GM12801 (cell line): ENCODE measurements around the gene OMP.

Experiments used
- TF ChIP-seq, protein P1 (sequence below): IDR thresholded peaks from one replicate; pipeline ENCODE4 v1.5.1; 2011; ENCODE audit warnings: control low read depth; ENCODE audit not compliant: insufficient read length; ENCODE audit errors: extremely low read depth

OMP gene

DNA sequence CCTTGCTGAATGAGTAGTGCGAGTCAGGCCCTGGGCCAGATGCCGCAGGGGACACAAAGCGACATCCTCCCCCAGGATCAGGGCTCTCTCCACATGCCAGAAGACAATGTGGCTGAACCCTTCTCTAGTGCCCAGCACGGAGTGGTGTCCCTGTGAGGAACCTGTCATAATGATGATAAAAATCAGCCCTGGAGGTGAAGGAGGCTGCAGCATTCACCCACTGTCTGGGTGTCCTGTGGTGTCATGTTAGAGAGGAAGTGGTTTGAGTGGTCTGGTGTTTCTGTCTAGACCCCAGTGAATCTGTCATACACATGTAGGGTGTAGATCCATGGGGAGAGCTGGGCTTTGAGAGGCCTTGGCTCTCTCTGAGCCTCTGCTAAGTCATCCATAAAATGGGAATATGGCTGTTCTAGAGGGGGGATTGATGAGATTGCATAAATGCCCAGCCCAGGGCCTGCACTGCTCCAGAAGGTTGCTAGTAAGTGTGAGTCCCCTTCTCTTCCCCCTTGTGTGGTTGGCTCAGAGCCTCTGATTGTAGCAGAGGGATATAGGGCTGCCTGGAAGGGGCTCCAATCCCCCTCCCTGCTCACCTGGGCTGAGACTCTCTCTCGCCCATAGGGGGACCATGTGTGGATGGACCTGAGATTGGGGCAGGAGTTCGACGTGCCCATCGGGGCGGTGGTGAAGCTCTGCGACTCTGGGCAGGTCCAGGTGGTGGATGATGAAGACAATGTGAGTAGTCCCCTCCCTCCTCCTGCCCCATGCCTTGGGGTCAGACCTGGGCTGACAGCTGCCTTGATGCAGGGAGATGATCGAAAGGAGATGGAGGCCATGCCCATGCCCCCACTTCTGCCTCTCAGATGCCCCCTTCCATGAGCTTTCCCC, 39.7 kb downstream of the OMP start:
- TF ChIP-seq, protein P1, sequence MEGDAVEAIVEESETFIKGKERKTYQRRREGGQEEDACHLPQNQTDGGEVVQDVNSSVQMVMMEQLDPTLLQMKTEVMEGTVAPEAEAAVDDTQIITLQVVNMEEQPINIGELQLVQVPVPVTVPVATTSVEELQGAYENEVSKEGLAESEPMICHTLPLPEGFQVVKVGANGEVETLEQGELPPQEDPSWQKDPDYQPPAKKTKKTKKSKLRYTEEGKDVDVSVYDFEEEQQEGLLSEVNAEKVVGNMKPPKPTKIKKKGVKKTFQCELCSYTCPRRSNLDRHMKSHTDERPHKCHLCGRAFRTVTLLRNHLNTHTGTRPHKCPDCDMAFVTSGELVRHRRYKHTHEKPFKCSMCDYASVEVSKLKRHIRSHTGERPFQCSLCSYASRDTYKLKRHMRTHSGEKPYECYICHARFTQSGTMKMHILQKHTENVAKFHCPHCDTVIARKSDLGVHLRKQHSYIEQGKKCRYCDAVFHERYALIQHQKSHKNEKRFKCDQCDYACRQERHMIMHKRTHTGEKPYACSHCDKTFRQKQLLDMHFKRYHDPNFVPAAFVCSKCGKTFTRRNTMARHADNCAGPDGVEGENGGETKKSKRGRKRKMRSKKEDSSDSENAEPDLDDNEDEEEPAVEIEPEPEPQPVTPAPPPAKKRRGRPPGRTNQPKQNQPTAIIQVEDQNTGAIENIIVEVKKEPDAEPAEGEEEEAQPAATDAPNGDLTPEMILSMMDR = no peak

GRCh38 chr11:77143405-77144020, 40.9 kb downstream of the OMP start:
- TF ChIP-seq, protein P1 = no peak

GRCh38 chr11:77144196-77144856, 41.7 kb downstream of the OMP start:
- TF ChIP-seq, protein P1 = no peak

DNA sequence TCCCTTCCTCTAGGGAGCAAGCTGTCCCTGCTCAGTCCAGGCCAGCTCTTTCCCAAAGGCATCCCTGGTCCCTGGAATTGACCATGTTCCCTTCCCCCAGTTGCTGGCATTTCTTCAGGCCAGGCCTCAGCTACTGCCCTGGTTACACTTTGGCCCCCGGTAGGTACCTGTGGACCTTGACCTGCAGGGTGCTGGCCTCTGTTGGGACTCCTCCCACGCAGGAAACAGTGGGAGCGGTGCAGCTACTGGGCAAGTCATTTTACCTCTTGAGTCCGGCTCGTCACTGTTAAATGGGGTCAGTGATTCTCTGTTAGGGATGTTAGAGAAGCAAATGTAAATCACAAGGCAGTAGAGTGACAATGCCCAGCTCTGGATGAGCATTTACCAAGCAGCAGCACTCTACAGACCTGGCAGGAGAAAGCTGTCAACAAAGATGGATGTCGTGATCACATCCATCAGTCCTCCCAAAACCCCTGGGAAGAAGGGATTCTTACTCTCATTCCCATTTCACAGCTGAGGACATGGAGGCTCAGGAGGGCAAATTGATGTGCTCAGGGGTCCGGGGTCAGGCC, 42.3 kb downstream of the OMP start:
- TF ChIP-seq, protein P1 = no peak

GRCh38 chr11:77146261-77147035, 43.8 kb downstream of the OMP start:
- TF ChIP-seq, protein P1 = no peak

DNA sequence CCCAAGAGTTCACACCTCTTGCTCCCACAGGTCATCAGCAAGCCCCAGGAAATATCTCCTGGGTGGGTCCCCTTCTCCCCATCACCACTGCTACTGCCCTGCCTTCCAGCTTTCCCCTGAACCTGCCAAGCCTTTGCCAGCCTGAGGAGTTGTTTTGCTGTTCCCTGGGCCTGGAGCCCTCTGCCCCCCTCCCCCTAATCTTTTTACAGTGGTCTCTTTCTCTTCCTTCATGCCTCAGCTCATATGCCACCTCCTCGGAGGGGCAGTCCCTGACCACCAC, 44.3 kb downstream of the OMP start:
- TF ChIP-seq, protein P1 = no peak
